ENCODE results near the gene F2RL1.
"Not testable (repeated sequence)": the region's sequence is repeated elsewhere in the genome, so short reads cannot be mapped to it uniquely, and the experiment has no call there.

F2RL1 gene, protein sequence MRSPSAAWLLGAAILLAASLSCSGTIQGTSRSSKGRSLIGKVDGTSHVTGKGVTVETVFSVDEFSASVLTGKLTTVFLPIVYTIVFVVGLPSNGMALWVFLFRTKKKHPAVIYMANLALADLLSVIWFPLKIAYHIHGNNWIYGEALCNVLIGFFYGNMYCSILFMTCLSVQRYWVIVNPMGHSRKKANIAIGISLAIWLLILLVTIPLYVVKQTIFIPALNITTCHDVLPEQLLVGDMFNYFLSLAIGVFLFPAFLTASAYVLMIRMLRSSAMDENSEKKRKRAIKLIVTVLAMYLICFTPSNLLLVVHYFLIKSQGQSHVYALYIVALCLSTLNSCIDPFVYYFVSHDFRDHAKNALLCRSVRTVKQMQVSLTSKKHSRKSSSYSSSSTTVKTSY

DNA sequence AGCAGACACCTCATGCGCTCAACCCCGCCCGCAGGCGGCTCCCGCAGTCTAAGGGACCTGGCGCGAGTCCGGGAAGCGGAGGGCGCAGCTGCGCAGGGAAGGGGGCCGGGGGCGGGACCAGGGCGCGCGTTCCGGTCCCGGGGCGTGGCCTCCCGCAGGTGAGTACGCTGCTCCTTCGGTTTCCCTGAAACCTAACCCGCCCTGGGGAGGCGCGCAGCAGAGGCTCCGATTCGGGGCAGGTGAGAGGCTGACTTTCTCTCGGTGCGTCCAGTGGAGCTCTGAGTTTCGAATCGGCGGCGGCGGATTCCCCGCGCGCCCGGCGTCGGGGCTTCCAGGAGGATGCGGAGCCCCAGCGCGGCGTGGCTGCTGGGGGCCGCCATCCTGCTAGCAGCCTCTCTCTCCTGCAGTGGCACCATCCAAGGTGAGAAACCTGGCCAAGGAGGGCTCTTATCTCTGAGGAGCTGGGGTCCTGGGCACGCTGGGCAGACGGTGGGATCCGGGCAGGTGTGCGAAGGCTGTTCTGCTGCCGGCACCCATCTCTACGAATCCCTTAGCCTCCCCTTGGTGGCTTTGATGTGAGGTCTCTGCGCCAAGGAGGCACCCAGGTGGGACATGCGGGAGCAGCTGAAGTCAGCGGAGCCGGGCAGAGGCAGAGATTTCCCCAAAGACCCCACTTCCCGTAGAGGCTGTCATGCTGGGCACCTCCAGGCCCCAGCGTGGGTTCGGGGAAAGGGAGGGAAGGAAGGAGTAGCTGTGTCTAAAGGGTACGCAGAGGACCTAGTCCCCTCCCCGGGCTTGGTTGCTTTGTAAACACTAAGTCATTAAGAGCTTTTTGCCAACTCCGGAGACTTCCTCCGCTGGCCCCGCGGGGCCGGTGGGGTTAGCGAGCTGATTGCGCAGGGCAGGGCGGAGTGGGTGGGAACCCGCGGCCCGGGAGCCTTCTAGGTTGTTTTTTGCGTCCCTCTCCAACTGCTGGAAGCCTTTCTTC, at the start of gene F2RL1:
Gene F2RL1 (plus strand): TSS at position 187 of the 988 bp plus-strand sequence. CDS start 153 bp downstream, at position 340.
- DNase-seq (ENCODE audit: low spot score) = peak; percentile 88

DNA sequence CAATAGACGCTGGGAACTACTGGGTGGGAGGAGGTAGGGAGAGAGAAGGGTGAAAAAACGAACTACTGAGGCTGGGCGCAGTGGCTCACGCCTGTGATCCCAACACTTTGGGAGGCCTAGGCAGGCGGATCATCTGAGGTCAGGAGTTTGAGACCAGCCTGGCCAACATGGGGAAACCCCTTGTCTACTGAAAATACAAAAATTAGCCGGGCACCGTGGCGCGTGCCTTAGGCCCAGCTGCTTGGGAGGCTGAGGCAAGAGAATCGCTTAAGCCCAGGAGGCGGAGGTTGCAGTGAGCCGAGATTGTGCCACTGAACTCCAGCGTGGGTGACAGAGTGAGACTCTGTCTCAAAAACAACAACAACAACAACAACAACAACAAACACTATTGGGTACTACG, 47.8 kb upstream of the F2RL1 start:
- not testable (repeated sequence) for DNase-seq (ENCODE audit: low spot score)

DNA sequence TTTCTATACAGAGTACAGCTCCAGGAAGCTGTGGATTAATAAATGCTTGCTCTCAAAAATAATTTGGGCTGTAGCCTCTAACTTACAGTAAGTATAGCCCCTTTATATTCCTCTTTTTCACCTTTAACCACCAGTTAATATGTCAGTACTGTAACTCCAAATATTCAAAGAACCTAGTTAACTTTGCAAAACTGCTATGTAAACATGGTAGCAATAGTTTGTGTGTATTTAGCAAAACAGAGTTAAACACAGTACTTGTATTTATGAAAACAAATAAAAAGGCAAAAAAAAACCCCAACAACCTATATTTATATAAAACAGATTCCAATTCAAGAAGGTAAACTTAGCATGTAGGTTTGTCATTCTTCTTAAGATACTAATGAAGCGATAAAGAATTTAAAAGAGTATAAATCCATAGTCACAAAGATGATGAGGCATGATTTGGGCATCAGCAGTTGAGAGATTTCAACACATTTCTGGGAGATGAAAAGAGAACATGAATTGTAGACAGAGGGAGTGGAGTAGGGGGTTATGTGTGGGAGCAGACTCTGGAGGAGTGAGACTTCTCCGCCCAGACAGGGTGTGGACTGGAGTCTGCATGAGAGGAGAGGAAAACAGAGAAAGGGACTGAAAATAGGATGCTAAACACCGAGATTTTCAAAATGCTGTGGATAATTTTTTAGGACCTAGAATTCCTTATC, 47.0 kb upstream of the F2RL1 start:
- no peak for DNase-seq (ENCODE audit: low spot score)

DNA sequence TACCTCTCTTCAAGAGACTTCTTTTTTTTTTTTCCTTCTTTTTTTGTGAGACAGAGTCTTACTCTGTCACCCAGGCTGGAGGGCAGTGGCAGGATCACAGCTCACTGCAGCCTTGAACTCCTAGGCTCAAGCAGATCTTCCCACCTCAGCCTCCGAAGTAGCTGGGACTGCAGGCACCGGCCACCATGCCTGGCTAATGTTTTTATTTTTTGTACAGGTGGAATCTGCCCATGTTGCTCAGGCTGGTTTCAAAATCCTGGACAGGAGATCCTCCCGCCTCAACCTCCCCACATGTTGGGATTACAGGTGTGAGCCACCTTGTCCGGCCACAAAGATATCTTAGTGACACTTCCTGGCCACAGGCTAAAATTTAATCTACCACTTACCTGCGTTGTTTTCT, 42.9 kb upstream of the F2RL1 start:
- DNase-seq (ENCODE audit: low spot score) = no peak

DNA sequence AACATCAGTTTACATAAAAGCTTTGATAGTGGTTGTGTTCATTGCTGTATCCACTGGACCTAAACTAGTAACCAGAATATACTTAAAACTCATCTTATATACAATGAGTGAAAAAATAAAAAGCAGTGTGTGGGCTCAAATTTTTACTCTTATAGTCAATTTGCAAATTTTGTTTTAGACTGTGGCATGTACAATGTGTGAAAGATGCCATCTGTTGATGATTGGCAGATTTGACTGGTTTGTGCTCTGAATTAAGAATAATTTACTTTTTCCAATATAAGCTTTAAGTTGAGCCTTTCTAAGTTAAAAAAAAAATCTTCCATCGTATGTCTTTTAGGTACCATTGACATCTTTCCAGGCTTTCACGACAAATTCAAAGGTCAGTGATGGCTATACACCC, 42.4 kb upstream of the F2RL1 start:
- DNase-seq (ENCODE audit: low spot score) = no peak

DNA sequence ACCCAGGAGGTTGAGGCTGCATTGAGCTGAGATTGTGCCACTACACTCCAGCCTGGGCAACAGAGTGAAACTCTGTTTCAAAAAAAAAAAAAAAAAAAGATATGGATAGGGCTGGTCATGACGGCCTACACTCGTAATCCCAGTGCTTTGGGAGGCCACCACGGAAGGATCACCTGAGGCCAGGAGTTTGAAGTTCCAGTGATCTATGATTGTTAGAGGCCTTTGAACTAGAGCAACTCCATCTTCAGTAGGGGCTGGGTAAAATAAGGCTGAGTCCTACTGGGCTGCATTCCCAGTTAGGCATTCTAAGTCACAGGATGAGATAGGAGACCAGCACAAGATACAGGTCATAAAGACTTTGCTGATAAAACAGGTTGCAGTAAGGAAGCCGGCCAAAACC, 38.2 kb upstream of the F2RL1 start:
- not testable (repeated sequence) for DNase-seq (ENCODE audit: low spot score)

DNA sequence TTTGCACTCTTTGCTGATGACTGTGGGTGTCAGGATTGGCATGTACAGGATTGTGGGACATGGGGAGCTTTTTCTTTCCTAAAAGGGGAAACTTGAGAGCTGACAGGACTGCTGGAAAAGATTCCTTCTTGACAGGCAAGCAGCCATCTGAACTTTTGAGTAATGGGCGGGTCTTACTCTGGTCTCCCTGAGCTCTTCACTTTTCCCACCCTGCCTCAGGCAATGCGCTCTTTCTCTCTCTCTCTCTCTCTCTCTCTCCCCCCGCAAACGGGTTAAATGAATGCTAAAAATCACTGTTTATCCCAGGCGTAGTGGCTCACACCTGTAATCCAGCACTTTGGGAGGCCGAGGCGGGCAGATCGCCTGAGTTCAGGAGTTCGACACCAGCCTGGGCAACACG, 37.1 kb upstream of the F2RL1 start:
- DNase-seq (ENCODE audit: low spot score) = no peak

DNA sequence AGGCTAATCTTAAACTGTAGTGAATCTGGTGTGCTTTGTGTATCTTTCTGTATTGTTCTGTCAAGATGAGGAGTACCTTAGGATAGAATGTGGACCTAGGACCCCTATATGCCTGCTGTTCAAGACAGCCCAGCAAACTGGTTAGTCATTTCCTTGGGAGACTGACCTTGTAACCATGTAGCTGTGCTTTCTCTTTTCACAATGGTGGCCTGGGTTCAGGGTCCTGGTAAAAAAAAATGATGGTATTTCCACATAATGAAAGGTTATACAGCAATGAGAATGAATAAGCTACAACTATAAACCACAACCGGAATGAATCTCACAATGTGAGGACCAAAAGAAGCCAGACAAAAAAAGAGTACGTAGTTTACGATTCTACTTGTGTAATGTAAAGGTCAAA, 36.4 kb upstream of the F2RL1 start:
- no peak for DNase-seq (ENCODE audit: low spot score)

DNA sequence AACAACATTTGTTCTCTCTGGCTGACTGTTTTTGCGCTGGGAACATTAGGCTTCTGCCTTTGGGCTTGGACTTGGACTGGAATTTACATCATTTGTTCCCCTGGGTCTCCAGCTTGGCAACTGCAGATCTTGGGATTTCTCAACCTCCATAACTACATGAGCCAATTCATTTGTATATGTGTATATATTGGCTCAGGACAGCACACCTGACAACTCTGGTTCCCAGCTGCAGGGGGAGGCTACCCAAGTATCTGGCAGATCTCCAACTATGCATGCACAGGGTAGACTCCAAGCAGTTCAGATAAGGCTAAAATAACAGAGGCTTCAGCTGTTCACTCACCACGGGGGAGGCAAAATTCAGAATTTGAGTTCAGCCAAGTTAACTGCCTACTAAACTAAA, 31.6 kb upstream of the F2RL1 start:
- no peak for DNase-seq (ENCODE audit: low spot score)

DNA sequence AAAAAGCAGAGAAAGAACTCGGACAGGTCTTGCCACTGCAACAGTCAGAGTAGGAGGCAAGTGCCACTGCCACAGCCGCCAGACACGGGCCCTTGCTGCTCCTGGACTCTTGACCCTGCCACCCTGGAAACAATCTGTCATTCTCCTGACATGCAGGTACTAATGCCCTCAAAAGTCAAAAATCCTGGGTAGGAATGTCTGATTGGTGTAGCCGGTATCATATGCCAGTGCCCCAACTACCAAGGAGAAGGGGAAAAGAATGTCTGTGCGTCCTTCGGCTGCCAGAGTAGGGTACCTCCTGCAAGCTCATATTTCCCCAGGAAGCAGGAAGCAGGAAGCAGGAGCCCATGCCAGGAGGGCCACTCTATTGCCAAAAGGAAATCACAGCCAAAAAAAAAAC, 30.5 kb upstream of the F2RL1 start:
- DNase-seq (ENCODE audit: low spot score) = no peak

DNA sequence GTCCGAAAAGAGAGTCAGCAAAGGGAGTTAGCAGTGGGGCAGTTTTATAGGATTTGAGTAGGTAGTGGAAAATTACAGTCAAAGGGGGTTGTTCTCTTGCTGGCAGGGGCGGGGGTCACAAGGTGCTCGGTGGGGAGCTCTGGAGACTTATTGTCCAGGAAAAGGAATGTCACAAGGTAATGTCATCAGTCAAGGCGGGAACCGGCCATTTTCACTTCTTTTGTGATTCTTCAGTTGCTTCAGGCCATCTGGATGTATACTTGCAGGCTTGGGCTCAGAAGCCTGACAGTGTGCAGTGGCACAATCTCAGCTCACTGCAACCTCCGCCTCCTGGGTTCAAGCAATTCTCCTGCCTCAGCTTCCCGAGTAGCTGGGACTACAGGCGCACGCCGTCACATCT, 29.6 kb upstream of the F2RL1 start:
- DNase-seq (ENCODE audit: low spot score) = not testable (repeated sequence)

DNA sequence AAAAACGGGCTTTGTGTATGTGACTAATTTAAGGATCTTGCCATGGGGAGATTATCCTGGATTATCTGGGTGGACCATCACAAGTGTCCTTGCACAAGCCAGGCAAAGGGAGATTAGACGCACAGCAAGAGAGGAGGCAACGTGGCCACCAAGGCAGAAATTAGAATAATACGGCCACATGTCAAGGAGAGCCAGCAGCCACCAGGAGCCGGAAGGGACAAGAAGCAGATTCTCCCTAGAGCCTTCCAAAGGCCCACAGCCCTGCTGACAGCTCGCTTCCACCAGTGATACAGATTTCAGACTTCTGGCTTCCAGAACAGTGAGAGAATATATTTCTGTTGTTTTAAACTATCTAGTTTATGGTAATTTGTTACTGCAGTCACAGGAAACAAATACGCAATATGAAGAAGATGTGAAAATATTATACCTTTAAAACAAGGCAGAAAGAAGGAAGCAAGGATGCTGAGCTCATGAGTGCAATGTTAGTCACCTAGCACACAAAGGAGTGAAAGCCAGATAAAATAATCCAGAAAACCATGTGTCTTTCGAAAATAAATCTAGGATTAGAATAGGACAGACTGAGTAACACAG, 28.7 kb upstream of the F2RL1 start:
- no peak for DNase-seq (ENCODE audit: low spot score)

DNA sequence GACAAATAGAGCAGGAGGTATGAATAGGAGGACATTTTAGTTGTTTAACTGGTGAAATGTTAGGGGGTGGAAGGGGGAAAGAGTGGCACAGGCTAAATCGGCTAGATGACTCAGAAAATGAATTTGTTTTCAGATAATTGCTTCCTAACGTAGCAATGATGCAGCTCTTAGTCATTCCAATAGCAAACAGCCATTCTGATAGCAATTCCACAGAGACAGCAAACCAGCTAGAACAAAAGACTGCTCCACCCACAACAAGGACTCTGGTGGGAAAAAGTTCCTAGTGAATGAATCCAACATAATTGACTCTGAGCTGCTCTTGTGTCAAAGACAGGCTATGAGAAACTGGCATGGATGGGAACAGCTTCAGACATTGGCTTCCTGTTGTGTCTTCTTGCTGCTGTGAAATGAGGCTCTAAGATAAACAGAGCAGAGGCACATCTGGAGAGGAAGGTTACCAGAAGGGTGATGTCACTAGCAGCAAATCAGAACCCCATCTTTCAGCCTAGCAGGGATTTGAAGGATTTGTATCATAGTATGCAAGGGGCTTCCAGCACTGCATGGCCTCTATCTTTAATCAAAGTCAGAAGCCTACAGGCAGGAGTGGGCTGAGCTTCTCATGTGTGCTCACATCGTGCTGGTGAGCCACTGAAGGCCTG, 28.1 kb upstream of the F2RL1 start:
- peak; percentile 76 for DNase-seq (ENCODE audit: low spot score)

DNA sequence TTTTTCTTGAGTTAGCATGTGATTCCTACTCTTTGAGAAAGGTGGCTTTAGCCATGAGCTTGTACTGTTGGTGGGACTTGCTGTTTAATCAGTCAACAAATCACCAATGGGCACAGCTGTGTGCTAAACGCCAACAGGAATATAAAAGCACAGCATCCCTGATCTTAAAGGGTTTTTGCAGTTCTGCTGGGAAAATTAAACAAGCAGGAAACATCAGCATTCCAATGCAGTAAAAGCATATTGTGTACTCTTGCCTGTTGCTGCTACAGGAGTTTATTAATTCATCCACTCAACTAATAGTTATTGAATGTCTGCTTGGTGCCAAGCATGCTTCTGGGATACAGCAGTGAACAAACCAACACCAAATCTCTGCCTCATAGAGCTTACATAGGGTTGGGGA, 27.4 kb upstream of the F2RL1 start:
- no peak for DNase-seq (ENCODE audit: low spot score)

DNA sequence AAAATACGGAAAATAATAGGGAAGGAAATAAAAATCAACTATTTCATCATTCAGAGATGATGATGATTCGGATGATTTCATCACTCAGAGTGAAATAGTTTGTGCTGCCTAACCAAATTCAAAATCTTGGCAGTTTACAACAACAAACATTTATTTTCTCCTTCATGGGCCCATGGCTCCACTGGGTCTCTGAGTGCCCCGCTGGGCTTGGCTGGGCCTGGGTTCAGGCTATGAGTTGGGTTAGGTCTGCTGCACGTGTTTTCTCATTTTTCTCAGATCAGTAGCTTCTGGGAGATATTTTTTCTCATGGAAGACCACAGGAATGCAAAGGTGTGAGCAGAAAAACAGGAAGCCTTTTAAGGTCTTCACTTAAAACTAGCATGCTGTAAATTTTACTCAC, 24.0 kb upstream of the F2RL1 start:
- DNase-seq (ENCODE audit: low spot score) = no peak

DNA sequence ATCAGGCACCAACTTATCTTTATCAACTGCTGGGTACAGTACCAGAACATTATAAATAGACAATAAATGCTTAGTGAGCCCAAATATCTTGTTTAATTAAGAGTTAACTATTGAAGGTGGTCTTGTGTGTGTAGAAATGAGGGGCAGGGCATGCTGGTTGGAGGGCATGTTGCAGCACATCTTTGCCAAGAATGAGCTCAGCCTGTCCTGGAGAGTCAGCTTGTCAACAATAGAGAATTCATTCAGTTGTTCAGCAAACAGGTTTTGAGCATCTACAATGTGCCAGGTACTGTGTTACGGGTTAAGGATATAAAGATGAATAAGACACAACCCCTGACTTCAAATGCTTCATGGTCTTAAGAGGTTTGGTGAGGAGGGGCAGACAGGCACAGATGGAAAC, 19.2 kb upstream of the F2RL1 start:
- no peak for DNase-seq (ENCODE audit: low spot score)

DNA sequence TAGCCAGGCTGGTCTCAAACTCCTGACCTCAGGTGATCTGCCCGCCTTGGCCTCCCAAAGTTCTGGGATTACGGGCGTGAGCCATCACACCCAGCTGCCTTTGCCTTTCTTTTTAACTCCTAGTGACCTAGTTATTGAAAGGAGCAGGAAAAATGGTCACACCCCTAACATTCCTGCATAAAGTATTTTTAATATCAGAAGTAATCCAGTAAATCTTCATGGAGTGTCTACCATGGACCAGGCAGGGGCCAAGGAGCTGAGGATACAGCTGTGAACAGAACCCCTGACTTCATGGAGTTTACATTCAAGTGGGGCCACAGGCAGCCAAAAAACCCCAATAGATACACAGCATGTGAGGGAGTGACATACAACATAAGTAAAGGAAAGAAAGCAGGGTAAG, 18.3 kb upstream of the F2RL1 start:
- no peak for DNase-seq (ENCODE audit: low spot score)

DNA sequence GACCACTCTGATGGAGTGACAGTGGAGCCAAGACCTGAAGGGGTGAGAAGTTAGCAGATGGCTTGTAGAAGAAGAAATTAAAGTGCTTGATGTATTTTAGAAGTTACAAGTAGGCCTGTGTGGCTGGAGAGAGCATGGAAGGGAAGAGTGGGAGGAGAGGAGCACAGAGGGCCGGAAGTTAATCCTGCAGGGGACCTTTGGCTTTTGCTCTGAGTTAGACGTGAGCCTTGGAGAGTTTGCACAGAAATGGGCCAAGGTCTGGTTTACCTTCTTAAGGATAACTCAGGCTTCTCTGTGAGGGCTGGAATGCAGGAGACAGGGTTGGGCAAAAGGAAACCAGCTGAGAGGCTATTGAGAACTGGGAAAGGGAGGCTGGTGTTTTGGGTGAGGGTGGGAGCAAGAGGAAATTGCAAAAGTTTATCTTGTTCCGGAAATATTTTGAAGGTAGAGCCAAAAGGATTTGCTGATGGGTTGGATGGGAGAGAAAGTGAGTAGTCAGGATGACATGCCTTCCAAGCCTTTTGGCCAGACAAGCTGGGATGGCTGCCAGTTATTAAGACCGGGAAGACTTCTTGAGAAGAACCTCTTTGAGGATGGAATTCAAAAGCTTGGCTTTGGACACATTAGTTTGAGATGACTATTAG, 17.5 kb upstream of the F2RL1 start:
- DNase-seq (ENCODE audit: low spot score) = peak; percentile 48

DNA sequence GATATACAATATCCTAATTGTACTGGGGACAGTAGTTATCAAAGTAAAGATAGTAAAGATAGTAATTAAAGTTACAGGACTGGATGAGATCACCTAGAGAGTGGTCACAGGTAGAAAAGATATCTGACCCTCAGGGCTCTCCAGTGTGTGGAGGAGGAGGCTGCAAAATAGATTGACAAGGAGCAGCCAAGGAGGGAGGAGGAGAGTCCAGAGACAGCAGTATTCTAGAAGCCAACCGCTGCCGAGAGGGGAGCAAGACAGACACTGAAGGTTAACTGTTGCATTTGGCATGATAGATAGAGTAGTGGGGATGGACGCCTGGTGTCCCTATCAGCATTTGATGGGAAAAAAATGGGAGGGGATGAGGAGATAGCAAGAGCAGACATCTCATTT, 17.0 kb upstream of the F2RL1 start:
- DNase-seq (ENCODE audit: low spot score) = no peak

DNA sequence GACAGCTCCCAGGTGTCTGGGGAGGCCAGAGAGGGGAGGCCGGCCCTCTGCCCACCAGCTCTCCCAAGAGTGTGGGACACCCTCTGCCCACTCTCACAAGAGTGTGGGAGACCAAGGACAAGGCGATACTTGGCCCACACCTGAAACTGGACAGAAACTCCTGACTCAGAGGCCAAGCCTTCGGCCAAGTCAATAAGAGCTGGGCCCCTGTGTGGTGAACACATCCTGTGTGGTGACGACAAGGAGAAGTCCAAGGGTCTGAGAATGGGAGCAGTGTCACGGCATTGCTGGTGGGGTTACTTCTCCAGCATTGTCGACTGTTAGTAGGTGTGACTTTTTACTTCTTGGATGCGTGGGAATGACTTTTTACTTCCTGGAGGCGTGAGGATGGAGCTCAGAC, 14.6 kb upstream of the F2RL1 start:
- no peak for DNase-seq (ENCODE audit: low spot score)

All from AG08396 (cell line).